T-cell (primary cell): ENCODE measurements around the gene KIRREL1. TPM values are rescaled to one million over a fixed set of nuclear protein-coding genes. Genes with fewer than 3 reads are reported as not detected.

Experiments used
- ATAC-seq, 4 experiments: fragments of 200-7000 bp in 3 of 4; fragments of 150-1000 bp in 1 of 4; cut with Tn5 transposase; replicated peaks in 1 of 4; 1 replicate in 3 of 4; 2 replicates in 1 of 4; pipeline ENCODE4 v1.10.0; 2021; ENCODE audit warnings: moderate library complexity in 3 of 4, mild to moderate bottlenecking in 2 of 4, moderate number of reproducible peaks in 1 of 4
- CTCF ChIA-PET, 2 donors: fragments of 300-600 bp; sonication (Branson Sonifier 250); formaldehyde crosslinking; loops; one replicate each; lab custom pipeline; 2022; ENCODE audit warnings: antibody characterized with exemption in 2 of 2; lab: Charles Lee
- POLR2A ChIA-PET, 2 donors: fragments of 300-600 bp; sonication (Branson Sonifier 250); formaldehyde crosslinking; loops; one replicate each; lab custom pipeline; 2022; ENCODE audit warnings: antibody characterized with exemption in 2 of 2; lab: Charles Lee
- DNase-seq, 35 experiments: peaks; one replicate each; pipeline versions ENCODE4 v3.0.0 to v3.0.0-alpha.2; 2013 to 2023
- H3K27ac ChIP-seq: one replicate; pipeline ENCODE4 v1.5.1; 2013; ENCODE audit warnings: low read length
- H3K27me3 ChIP-seq, 2 experiments: replicated peaks in 1 of 2; 1 replicate in 1 of 2; 2 replicates in 1 of 2; pipeline versions ENCODE4 v1.6.1 to v1.7.0; 2013; ENCODE audit warnings: low read length in 1 of 2, mixed read lengths in 1 of 2; ENCODE audit not compliant: control insufficient read depth in 2 of 2, insufficient read depth in 2 of 2; ENCODE audit errors: extremely low read depth in 1 of 2
- H3K36me3 ChIP-seq, 2 donors: 1 replicate in 1 of 2; 2 replicates in 1 of 2; pipeline versions ENCODE4 v1.6.1 to v1.7.0; 2013; ENCODE audit warnings: low read length in 1 of 2; ENCODE audit not compliant: control insufficient read depth in 2 of 2, insufficient read depth in 1 of 2; ENCODE audit errors: extremely low read depth in 1 of 2
- H3K4me1 ChIP-seq, 2 experiments: 1 replicate in 1 of 2; 2 replicates in 1 of 2; pipeline versions ENCODE4 v1.6.1 to v1.7.0; 2013; ENCODE audit warnings: low read length in 2 of 2, mixed read lengths in 1 of 2; ENCODE audit not compliant: insufficient read depth in 2 of 2, control insufficient read depth in 1 of 2; ENCODE audit errors: extremely low read depth in 1 of 2
- H3K4me3 ChIP-seq, 2 donors: 1 replicate in 1 of 2; 2 replicates in 1 of 2; pipeline versions ENCODE4 v1.5.1 to v1.7.0; 2013; ENCODE audit warnings: mild to moderate bottlenecking in 2 of 2, low read length in 1 of 2, moderate library complexity in 1 of 2; ENCODE audit not compliant: control insufficient read depth in 1 of 2; ENCODE audit errors: extremely low read depth in 1 of 2
- H3K9me3 ChIP-seq: 2 replicates; pipeline ENCODE4 v1.7.0; 2013
- H3K27ac Mint-ChIP-seq, 2 donors: one replicate each; pipeline ENCODE4 v1.8.0; 2020 to 2021; ENCODE audit warnings: mild to moderate bottlenecking in 2 of 2, mixed read lengths in 2 of 2
- H3K27me3 Mint-ChIP-seq, 2 donors: one replicate each; pipeline ENCODE4 v1.8.0; 2021 to 2022; ENCODE audit warnings: mixed read lengths in 2 of 2
- H3K36me3 Mint-ChIP-seq: one replicate; pipeline ENCODE4 v1.8.0; 2021; ENCODE audit warnings: mixed read lengths
- H3K4me1 Mint-ChIP-seq, 3 donors: one replicate each; pipeline ENCODE4 v1.8.0; 2020 to 2022; ENCODE audit warnings: mixed read lengths in 3 of 3, mild to moderate bottlenecking in 1 of 3
- H3K4me3 Mint-ChIP-seq, 3 donors: one replicate each; pipeline ENCODE4 v1.8.0; 2020 to 2022; ENCODE audit warnings: mild to moderate bottlenecking in 3 of 3, mixed read lengths in 3 of 3, moderate library complexity in 3 of 3
- H3K9me3 Mint-ChIP-seq, 3 donors: one replicate each; pipeline ENCODE4 v1.8.0; 2020 to 2022; ENCODE audit warnings: mixed read lengths in 3 of 3
- WGBS: methylation state at CpG from one replicate; pipeline ENCODE4 v1.1.5; 2013; ENCODE audit warnings: missing lambda C conversion rate; ENCODE audit not compliant: insufficient coverage; 5-methylcytosine and 5-hydroxymethylcytosine counted together
- total RNA-seq, 35 experiments: library from RNA in 6 of 35; stranded (reverse) in 6 of 35; fragments of 120-200 nt in 1 of 35; gene quantifications; one replicate each; pipeline versions ENCODE4 v1.2.1 to v1.2.4 and lab custom pipeline; 2013 to 2026

The KIRREL1 gene
- total RNA-seq, 5 donors from 2014 or later (not counting 1 experiment from before 2014, with no cell fraction given), result 0.16 to 0.20 (median 0.19) TPM; not detected in 2

DNA sequence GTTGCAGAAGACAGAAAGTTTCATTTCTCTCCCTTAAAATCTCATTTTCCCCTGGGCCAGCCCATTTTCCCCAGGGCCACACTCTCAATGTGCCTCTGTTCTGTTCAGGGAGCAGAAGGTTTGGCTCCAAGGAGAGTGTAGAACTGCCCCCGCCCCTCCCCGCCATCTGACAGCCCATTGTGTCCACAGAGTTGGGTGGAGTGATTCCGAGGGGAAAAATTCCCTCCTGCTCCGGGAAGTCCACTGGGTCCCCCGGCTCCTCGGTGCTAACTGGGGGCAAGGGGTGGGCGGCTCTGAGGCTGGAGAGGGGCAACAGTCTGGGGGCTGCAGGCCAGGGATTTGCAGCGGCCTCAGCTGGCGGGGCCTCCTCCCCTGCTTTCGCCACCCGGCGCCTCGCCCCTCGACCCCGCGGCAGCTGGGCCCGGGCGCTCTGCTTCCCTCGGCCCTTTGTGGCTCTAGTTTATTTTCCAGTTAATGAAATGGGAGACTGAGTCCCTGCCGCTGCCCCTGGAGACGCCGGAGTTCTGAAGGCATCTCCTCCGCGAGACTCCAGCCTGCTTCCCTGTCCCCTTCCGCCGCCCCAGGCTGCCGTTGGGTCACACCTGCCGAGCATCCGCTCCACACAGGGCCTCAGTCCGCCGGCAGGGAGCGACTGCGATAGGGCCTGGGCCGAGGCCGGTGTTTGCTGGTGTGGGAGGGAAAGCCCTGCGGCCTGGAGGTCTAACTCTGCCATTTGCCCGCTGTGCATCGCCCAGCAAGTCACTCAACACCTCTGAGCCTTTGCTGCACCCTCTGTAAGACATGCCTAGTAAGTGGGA, 14.7 kb upstream of the KIRREL1 start:
- H3K36me3 ChIP-seq, result no peaks in the 10 kb centered on the region
- H3K27me3 ChIP-seq, result peaks cover 0 to 16% of the 10 kb centered on the region in 2 experiments
- no peaks in the 10 kb centered on the region for H3K9me3 ChIP-seq
- Mint-ChIP-seq H3K4me3 (no peak overlapping the region), H3K36me3 (no peaks in the 10 kb centered on the region), H3K4me1 (no peaks in the 10 kb centered on the region), H3K9me3 (no peaks in the 10 kb centered on the region), H3K27me3 (peaks cover 28 to 32% of the 10 kb centered on the region in 2 donors), H3K27ac (no peak overlapping the region)
- no peak overlapping the region for H3K4me3 ChIP-seq
- ChIA-PET CTCF (interaction anchor here in 1 of 2 donors (0.6 kb wide), 1 partner anchor 363 kb away, joined by 3 read pairs; no protein-coding TSS in a partner anchor), POLR2A (no interaction called here)
- no peaks in the 10 kb centered on the region for H3K4me1 ChIP-seq
- WGBS, result 44% methylated on average over 17 of the region's 38 CpGs
- H3K27ac ChIP-seq, result no peak overlapping the region
- DNase-seq (no peak), ATAC-seq (peak in 1 of 4 experiments; percentile 20)

GRCh38 chr1:157982136-157982535, 11.3 kb upstream of the KIRREL1 start:
- no CpG with 5 or more reads among the region's 2 CpGs for WGBS
- DNase-seq, result no peak
- no peak overlapping the region for H3K27ac ChIP-seq
- H3K4me1 ChIP-seq, result no peaks in the 10 kb centered on the region
- H3K27me3 ChIP-seq, result peaks cover 0 to 16% of the 10 kb centered on the region in 2 experiments
- CTCF ChIA-PET, result interaction anchor here in 1 of 2 donors (0.7 kb wide), 1 partner anchor 1824 kb away, joined by 4 read pairs; no protein-coding TSS in a partner anchor
- POLR2A ChIA-PET, result no interaction called here
- H3K9me3 Mint-ChIP-seq, result no peaks in the 10 kb centered on the region
- H3K27me3 Mint-ChIP-seq, result peaks cover 25 to 32% of the 10 kb centered on the region in 2 donors
- H3K4me3 Mint-ChIP-seq, result no peak overlapping the region
- no peak overlapping the region for H3K4me3 ChIP-seq
- no peak overlapping the region for H3K27ac Mint-ChIP-seq
- H3K9me3 ChIP-seq, result no peaks in the 10 kb centered on the region
- H3K36me3 Mint-ChIP-seq, result no peaks in the 10 kb centered on the region
- ATAC-seq, result no peak
- H3K36me3 ChIP-seq, result no peaks in the 10 kb centered on the region
- H3K4me1 Mint-ChIP-seq, result no peaks in the 10 kb centered on the region

DNA sequence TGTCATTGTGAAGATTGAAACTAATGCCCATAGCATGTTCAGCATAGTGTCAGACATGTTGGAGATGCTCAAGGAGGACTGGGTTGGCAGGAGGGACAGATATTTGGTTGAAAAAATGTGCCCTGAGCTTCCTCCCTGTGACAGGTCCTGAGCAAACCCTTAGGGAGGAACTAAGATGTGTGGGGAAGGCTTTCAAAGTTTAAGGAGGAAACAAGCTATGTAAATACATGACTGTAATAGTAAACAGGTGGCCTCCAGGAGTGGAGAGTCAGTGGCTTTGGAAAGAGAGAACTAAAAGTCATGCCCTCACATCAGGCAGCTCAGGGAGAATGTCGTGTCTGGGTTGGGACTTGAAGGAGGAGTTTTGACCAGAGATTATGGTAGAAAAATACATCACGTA, 9.7 kb upstream of the KIRREL1 start:
- 58% methylated on average over 2 of the region's 2 CpGs for WGBS
- DNase-seq (no peak), ATAC-seq (no peak)

DNA sequence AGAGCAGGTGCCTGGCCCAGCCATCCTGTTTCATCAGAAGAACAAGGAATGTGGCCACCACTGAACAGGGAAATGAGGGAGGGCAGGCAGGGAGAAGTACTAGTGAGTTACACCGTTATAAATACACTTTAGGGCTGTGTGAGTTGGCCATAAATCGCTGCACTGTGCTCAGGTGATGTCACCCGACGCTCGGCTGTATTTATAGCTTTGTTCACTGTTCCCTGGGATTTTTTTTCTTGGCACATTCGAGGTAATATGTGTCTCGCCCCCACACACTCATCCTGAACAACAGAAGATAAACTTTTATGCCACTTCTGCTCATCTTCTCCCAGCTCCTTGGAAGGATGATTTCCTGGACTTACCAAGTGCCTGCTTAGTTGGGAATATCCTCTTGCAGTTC, 9.0 kb upstream of the KIRREL1 start:
- H3K9me3 ChIP-seq, result no peaks in the 10 kb centered on the region
- H3K36me3 Mint-ChIP-seq, result no peaks in the 10 kb centered on the region
- H3K36me3 ChIP-seq, result no peaks in the 10 kb centered on the region
- no peaks in the 10 kb centered on the region for H3K4me1 Mint-ChIP-seq
- H3K4me3 Mint-ChIP-seq, result no peak overlapping the region
- no peaks in the 10 kb centered on the region for H3K9me3 Mint-ChIP-seq
- peaks cover 0 to 6% of the 10 kb centered on the region in 2 experiments for H3K27me3 ChIP-seq
- no peaks in the 10 kb centered on the region for H3K4me1 ChIP-seq
- ATAC-seq (no peak), DNase-seq (no peak)
- H3K27ac ChIP-seq, result no peak overlapping the region
- ChIA-PET POLR2A (no interaction called here), CTCF (no interaction called here)
- WGBS, result 81% methylated on average over 6 of the region's 7 CpGs
- no peak overlapping the region for H3K27ac Mint-ChIP-seq
- H3K4me3 ChIP-seq, result no peak overlapping the region
- H3K27me3 Mint-ChIP-seq, result peaks cover 14 to 29% of the 10 kb centered on the region in 2 donors

More for the DNA sequence above, 9.7 kb upstream of the KIRREL1 start:
- Mint-ChIP-seq H3K4me1 (no peaks in the 10 kb centered on the region), H3K36me3 (no peaks in the 10 kb centered on the region), H3K9me3 (no peaks in the 10 kb centered on the region), H3K4me3 (no peak overlapping the region), H3K27me3 (peaks cover 19 to 34% of the 10 kb centered on the region in 2 donors), H3K27ac (no peak overlapping the region)
- Histone ChIP-seq H3K4me3 (no peak overlapping the region), H3K36me3 (no peaks in the 10 kb centered on the region), H3K9me3 (no peaks in the 10 kb centered on the region), H3K27ac (no peak overlapping the region), H3K27me3 (peaks cover 0 to 8% of the 10 kb centered on the region in 2 experiments), H3K4me1 (no peaks in the 10 kb centered on the region)
- ChIA-PET CTCF (no interaction called here), POLR2A (no interaction called here)

DNA sequence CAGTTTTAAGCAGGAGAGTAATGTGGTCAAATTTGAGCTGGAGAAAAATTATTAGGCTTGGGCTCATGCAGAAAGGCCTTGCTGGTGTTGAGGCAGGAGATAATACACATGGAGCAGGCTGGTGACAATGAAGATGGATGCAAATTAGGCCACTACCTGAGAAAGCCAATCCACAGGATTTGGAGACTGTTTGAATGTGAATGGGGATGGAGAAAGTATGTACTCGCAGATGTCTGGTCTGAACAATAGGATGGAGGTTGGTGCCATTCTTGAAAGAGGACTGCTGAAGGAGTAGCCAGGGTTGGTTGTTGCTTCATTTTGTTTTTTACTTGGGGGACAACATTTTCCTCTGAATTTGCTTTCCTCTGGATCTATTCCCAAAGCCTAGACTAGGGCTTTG, 8.0 kb upstream of the KIRREL1 start:
- no peak for DNase-seq
- POLR2A ChIA-PET, result no interaction called here
- Mint-ChIP-seq H3K27ac (no peak overlapping the region), H3K27me3 (peaks cover 18 to 33% of the 10 kb centered on the region in 2 donors), H3K4me3 (no peak overlapping the region), H3K4me1 (no peaks in the 10 kb centered on the region), H3K9me3 (no peaks in the 10 kb centered on the region), H3K36me3 (no peaks in the 10 kb centered on the region)
- no peaks in the 10 kb centered on the region for H3K9me3 ChIP-seq
- no peak overlapping the region for H3K4me3 ChIP-seq
- H3K27me3 ChIP-seq, result peaks cover 0 to 6% of the 10 kb centered on the region in 2 experiments
- no CpG with 5 or more reads among the region's 1 CpG for WGBS
- ATAC-seq, result no peak
- no peaks in the 10 kb centered on the region for H3K36me3 ChIP-seq
- no peak overlapping the region for H3K27ac ChIP-seq
- CTCF ChIA-PET, result no interaction called here
- no peaks in the 10 kb centered on the region for H3K4me1 ChIP-seq

- peaks cover 0 to 19% of the 10 kb centered on the region in 2 experiments for H3K27me3 ChIP-seq
- H3K4me3 ChIP-seq, result no peak overlapping the region
- H3K36me3 Mint-ChIP-seq, result no peaks in the 10 kb centered on the region
- H3K4me1 Mint-ChIP-seq, result peaks cover 0 to 8% (median 3%) of the 10 kb centered on the region in 3 donors
- H3K4me3 Mint-ChIP-seq, result no peak overlapping the region
- H3K9me3 ChIP-seq, result no peaks in the 10 kb centered on the region
- H3K4me1 ChIP-seq, result peaks cover 0 to 3% of the 10 kb centered on the region in 2 experiments
- H3K9me3 Mint-ChIP-seq, result no peaks in the 10 kb centered on the region
- peaks cover 42 to 46% of the 10 kb centered on the region in 2 donors for H3K27me3 Mint-ChIP-seq
- ATAC-seq (no peak), DNase-seq (no peak)
- WGBS, result 25% methylated on average over 1 of the region's 3 CpGs
- POLR2A ChIA-PET, result no interaction called here
- no peaks in the 10 kb centered on the region for H3K36me3 ChIP-seq
- H3K27ac Mint-ChIP-seq, result no peak overlapping the region
- CTCF ChIA-PET, result no interaction called here
- H3K27ac ChIP-seq, result no peak overlapping the region
Observed at GRCh38 chr1:157988002-157988401, 5.4 kb upstream of the KIRREL1 start.
